IPS-18c (cell line): ENCODE results near the gene DLST.

Experiments
- H3K4me3 ChIP-seq: 2 replicates; pipeline ENCODE4 v1.7.0; 2013; ENCODE audit warnings: low read depth, mild to moderate bottlenecking, low read length, moderate library complexity; ENCODE audit not compliant: insufficient read depth
- H3K9me3 ChIP-seq: one replicate; pipeline ENCODE4 v1.6.1; 2013; ENCODE audit warnings: mild to moderate bottlenecking, low read length, moderate library complexity; ENCODE audit not compliant: control insufficient read depth, insufficient read depth

Gene DLST

GRCh38 chr14:74908861-74909341 is 27.2 kb downstream of the DLST start:
- Histone ChIP-seq H3K4me3 (no peak overlapping the region), H3K9me3 (no peaks in the 10 kb centered on the region)

- H3K4me3 ChIP-seq: no peak overlapping the region
- H3K9me3 ChIP-seq: no peaks in the 10 kb centered on the region
Observed at GRCh38 chr14:74909501-74909900, 27.8 kb downstream of the DLST start.

- no peaks in the 10 kb centered on the region for H3K9me3 ChIP-seq
- no peak overlapping the region for H3K4me3 ChIP-seq
Observed at GRCh38 chr14:74909911-74910310, 28.2 kb downstream of the DLST start.

GRCh38 chr14:74910556-74910955 is 28.8 kb downstream of the DLST start:
- Histone ChIP-seq H3K4me3 (no peak overlapping the region), H3K9me3 (no peaks in the 10 kb centered on the region)

- no peaks in the 10 kb centered on the region for H3K9me3 ChIP-seq
- no peak overlapping the region for H3K4me3 ChIP-seq
Observed at GRCh38 chr14:74911221-74911620, 29.5 kb downstream of the DLST start.

- H3K9me3 ChIP-seq: no peaks in the 10 kb centered on the region
- H3K4me3 ChIP-seq: no peak overlapping the region
Observed at GRCh38 chr14:74911704-74912103, 30.0 kb downstream of the DLST start.

- Histone ChIP-seq H3K9me3 (no peaks in the 10 kb centered on the region), H3K4me3 (no peak overlapping the region)
Observed at GRCh38 chr14:74912111-74912510, 30.4 kb downstream of the DLST start.

GRCh38 chr14:74912801-74913200 is 31.1 kb downstream of the DLST start:
- Histone ChIP-seq H3K4me3 (no peak overlapping the region), H3K9me3 (no peaks in the 10 kb centered on the region)

GRCh38 chr14:74913393-74913910 is 31.7 kb downstream of the DLST start:
- Histone ChIP-seq H3K4me3 (no peak overlapping the region), H3K9me3 (no peaks in the 10 kb centered on the region)

GRCh38 chr14:74913986-74914573 is 32.4 kb downstream of the DLST start:
- H3K4me3 ChIP-seq: no peak overlapping the region
- H3K9me3 ChIP-seq: no peaks in the 10 kb centered on the region

GRCh38 chr14:74915426-74915825 is 33.7 kb downstream of the DLST start:
- H3K4me3 ChIP-seq: no peak overlapping the region
- H3K9me3 ChIP-seq: no peaks in the 10 kb centered on the region

GRCh38 chr14:74915826-74916225 is 34.1 kb downstream of the DLST start:
- no peaks in the 10 kb centered on the region for H3K9me3 ChIP-seq

GRCh38 chr14:74917178-74917543 is 35.4 kb downstream of the DLST start:
- H3K9me3 ChIP-seq: no peaks in the 10 kb centered on the region
- H3K4me3 ChIP-seq: no peak overlapping the region

More at GRCh38 chr14:74915826-74916225, 34.1 kb downstream of the DLST start:
- no peak overlapping the region for H3K4me3 ChIP-seq

- no peak overlapping the region for H3K4me3 ChIP-seq
- no peaks in the 10 kb centered on the region for H3K9me3 ChIP-seq
Observed at GRCh38 chr14:74917646-74918081, 35.9 kb downstream of the DLST start.

GRCh38 chr14:74918380-74918779 is 36.7 kb downstream of the DLST start:
- Histone ChIP-seq H3K9me3 (no peaks in the 10 kb centered on the region), H3K4me3 (no peak overlapping the region)

- Histone ChIP-seq H3K4me3 (no peak overlapping the region), H3K9me3 (no peaks in the 10 kb centered on the region)
Observed at GRCh38 chr14:74919421-74920165, 37.9 kb downstream of the DLST start.

GRCh38 chr14:74920281-74920680 is 38.6 kb downstream of the DLST start:
- H3K9me3 ChIP-seq: no peaks in the 10 kb centered on the region
- no peak overlapping the region for H3K4me3 ChIP-seq

GRCh38 chr14:74921053-74921620 is 39.4 kb downstream of the DLST start:
- no peaks in the 10 kb centered on the region for H3K9me3 ChIP-seq
- H3K4me3 ChIP-seq: no peak overlapping the region
